Stimulated activated CD4-positive, alpha-beta T cell treated with anti-CD3 and anti-CD28 coated beads, Interleukin-15, amount 100 ng/mL, for 24 hours (primary cell): ENCODE results near the gene ABHD12.
"Not testable (repeated sequence)": the region's sequence is repeated elsewhere in the genome, so short reads cannot be mapped to it uniquely, and the experiment has no call there.

Experiments
- DNase-seq: peaks from one replicate; pipeline ENCODE4 v3.0.0-alpha.2; 2020

The ABHD12 gene

GRCh38 chr20:25390538-25391528, at the start of gene ABHD12:
Gene ABHD12, minus strand, starts transcription at chr20:25390835. Its CDS starts 132 bp downstream, at chr20:25390703.
- peak; percentile 96 for DNase-seq

- DNase-seq, result no peak
Measured at GRCh38 chr20:25439328-25439727, 48.7 kb upstream of the ABHD12 start.

GRCh38 chr20:25437153-25437581, 46.5 kb upstream of the ABHD12 start:
- DNase-seq, result no peak

GRCh38 chr20:25424536-25424935, 33.9 kb upstream of the ABHD12 start:
- DNase-seq, result no peak

GRCh38 chr20:25422032-25422431, 31.4 kb upstream of the ABHD12 start:
- no peak for DNase-seq

- DNase-seq, result no peak
Measured at GRCh38 chr20:25421102-25421501, 30.5 kb upstream of the ABHD12 start.

- no peak for DNase-seq
Measured at GRCh38 chr20:25418776-25419175, 28.1 kb upstream of the ABHD12 start.

GRCh38 chr20:25408890-25409289, 18.3 kb upstream of the ABHD12 start:
- no peak for DNase-seq

GRCh38 chr20:25408170-25408547, 17.5 kb upstream of the ABHD12 start:
- DNase-seq, result no peak

- DNase-seq, result peak; percentile 93
Measured at GRCh38 chr20:25407311-25408169, 16.9 kb upstream of the ABHD12 start, which contains the start of gene GINS1. Gene GINS1, plus strand, starts transcription at chr20:25407673. Its CDS starts 148 bp downstream, at chr20:25407821.

- DNase-seq, result no peak
Measured at GRCh38 chr20:25402583-25402982, 11.9 kb upstream of the ABHD12 start.

- not testable (repeated sequence) for DNase-seq
Measured at GRCh38 chr20:25400291-25400732, 9.7 kb upstream of the ABHD12 start.

- DNase-seq, result peak; percentile 10
Measured at GRCh38 chr20:25399037-25399430, 8.4 kb upstream of the ABHD12 start.

GRCh38 chr20:25398376-25399036, 7.9 kb upstream of the ABHD12 start:
- DNase-seq, result no peak

GRCh38 chr20:25397821-25398220, 7.2 kb upstream of the ABHD12 start:
- no peak for DNase-seq

- no peak for DNase-seq
Measured at GRCh38 chr20:25397096-25397495, 6.5 kb upstream of the ABHD12 start.

- DNase-seq, result no peak
Measured at GRCh38 chr20:25394996-25395395, 4.4 kb upstream of the ABHD12 start.

GRCh38 chr20:25394276-25394675, 3.6 kb upstream of the ABHD12 start:
- no peak for DNase-seq

GRCh38 chr20:25389858-25390537, 637 bp downstream of the ABHD12 start:
- peak; percentile 51 for DNase-seq

GRCh38 chr20:25389401-25389857, 1.2 kb downstream of the ABHD12 start:
- DNase-seq, result no peak

GRCh38 chr20:25382704-25383370, 7.8 kb downstream of the ABHD12 start:
- no peak for DNase-seq
